Activated CD4-positive, alpha-beta T cell treated with anti-CD3 and anti-CD28 coated beads for 36 hours (primary cell): ENCODE measurements around the gene MTX1. TPM values are rescaled to one million over a fixed set of nuclear protein-coding genes. Genes with fewer than 3 reads are reported as not detected.

Experiments used
- ATAC-seq: fragments of 200-7000 bp; cut with Tn5 transposase; one replicate; pipeline ENCODE4 v1.10.0; 2021; ENCODE audit warnings: mild to moderate bottlenecking, moderate library complexity
- CTCF ChIA-PET: fragments of 350-600 bp; sonication (Branson Sonifier 250); formaldehyde crosslinking; loops from one replicate; lab custom pipeline; 2021; ENCODE audit warnings: antibody characterized with exemption; lab: Charles Lee
- POLR2A ChIA-PET: fragments of 350-600 bp; sonication (Branson Sonifier 250); formaldehyde crosslinking; loops from one replicate; lab custom pipeline; 2021; ENCODE audit warnings: antibody characterized with exemption, inconsistent platforms; lab: Charles Lee
- DNase-seq: peaks from one replicate; pipeline ENCODE4 v3.0.0-alpha.2; 2020
- H3K27ac Mint-ChIP-seq: one replicate; pipeline ENCODE4 v1.8.0; 2021; ENCODE audit warnings: mixed read lengths
- H3K27me3 Mint-ChIP-seq: one replicate; pipeline ENCODE4 v1.8.0; 2021; ENCODE audit warnings: mixed read lengths
- H3K36me3 Mint-ChIP-seq: one replicate; pipeline ENCODE4 v1.8.0; 2021; ENCODE audit warnings: low read depth, mixed read lengths
- H3K4me1 Mint-ChIP-seq: one replicate; pipeline ENCODE4 v1.8.0; 2021; ENCODE audit warnings: mixed read lengths
- H3K4me3 Mint-ChIP-seq: one replicate; pipeline ENCODE4 v1.8.0; 2021; ENCODE audit warnings: mild to moderate bottlenecking, moderate library complexity, mixed read lengths
- H3K9me3 Mint-ChIP-seq: one replicate; pipeline ENCODE4 v1.8.0; 2021; ENCODE audit warnings: low read depth, mixed read lengths
- intact Hi-C, 2 experiments: fragments of 100-400 bp; cut with DNase I in 1 of 2; cut with micrococcal nuclease in 1 of 2; formaldehyde crosslinking; loops; one replicate each; pipeline versions ENCODE4 v1.14.2 to v1.15.1; 2022 to 2024; cut with DNase I, micrococcal nuclease
- total RNA-seq, 2 experiments: library from RNA; stranded (reverse); gene quantifications; one replicate each; pipeline ENCODE4 v1.2.3, GENCODE V29; 2021

MTX1 gene
- total RNA-seq, 2 experiments from 2014 or later: 52.8 to 52.9 TPM

DNA sequence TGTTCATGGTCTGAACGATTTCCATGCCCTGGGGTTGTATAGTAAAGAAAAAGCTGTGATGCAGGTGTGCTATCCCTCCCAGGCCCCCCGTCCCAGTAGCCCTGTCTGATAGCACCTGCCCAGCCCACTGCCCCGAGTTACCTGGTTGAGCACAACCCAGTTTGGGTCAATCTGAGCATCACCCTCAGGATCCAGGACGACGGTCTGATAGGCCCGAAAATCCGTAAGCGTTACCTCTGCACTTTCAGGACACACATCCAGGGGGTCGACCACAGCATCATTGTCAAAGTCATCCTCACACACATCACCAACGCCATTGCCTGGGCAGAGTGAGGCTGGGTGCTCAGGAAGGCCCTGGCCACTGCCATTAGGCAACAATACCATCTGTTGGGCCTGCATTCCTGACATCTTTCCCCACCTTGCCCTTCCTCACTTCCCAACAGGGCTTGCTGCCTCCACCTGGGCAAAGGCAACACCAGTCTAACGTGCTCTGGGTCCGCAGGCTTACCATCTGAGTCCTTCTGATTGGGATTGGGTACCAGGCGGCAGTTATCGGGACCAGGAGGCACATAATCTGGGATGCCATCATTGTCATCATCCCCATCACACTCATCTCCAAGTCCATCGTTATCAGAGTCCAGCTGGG, 10.5 kb upstream of the MTX1 start:
- Mint-ChIP-seq H3K36me3 (peaks cover 9% of the 10 kb centered on the region), H3K27me3 (no peaks in the 10 kb centered on the region), H3K4me1 (peaks cover 20% of the 10 kb centered on the region), H3K27ac (no peak overlapping the region), H3K9me3 (no peaks in the 10 kb centered on the region), H3K4me3 (no peak overlapping the region)
- ChIA-PET POLR2A (no interaction called here), CTCF (interaction anchor here (0.6 to 1.1 kb wide), 3 partner anchors 9 to 715 kb away, joined by 3 to 6 read pairs (median 3); partner anchors contain the start of gene THBS3)
- DNase-seq (no peak), ATAC-seq (no peak)
- intact Hi-C loops: no loop called here

DNA sequence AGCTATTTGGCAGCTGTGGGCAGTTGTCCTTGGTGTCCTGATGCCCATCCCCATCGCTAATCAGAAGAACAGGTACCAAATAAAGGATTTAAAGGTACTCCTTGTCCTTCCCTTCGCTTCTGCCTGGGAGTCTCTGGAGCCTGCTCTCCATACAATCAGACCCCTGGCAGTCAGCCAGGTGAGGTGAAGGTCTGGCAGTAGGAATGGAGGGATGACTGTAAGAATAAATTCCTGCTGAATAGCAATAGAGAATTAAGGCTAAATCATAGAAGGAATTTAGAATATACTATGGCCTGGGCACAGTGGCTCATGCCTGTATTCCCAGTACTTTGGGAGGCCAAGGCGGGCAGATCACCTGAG, 10.0 kb upstream of the MTX1 start:
- POLR2A ChIA-PET: no interaction called here
- H3K4me3 Mint-ChIP-seq: no peak overlapping the region
- no peaks in the 10 kb centered on the region for H3K9me3 Mint-ChIP-seq
- intact Hi-C loops: no loop called here
- H3K27ac Mint-ChIP-seq: no peak overlapping the region
- H3K4me1 Mint-ChIP-seq: peaks cover 16% of the 10 kb centered on the region
- CTCF ChIA-PET: interaction anchor here (0.6 to 1.1 kb wide), 3 partner anchors 9 to 715 kb away, joined by 3 to 6 read pairs (median 3); partner anchors contain the start of gene THBS3
- no peaks in the 10 kb centered on the region for H3K27me3 Mint-ChIP-seq
- H3K36me3 Mint-ChIP-seq: peaks cover 9% of the 10 kb centered on the region
- no peak for ATAC-seq
- no peak for DNase-seq

DNA sequence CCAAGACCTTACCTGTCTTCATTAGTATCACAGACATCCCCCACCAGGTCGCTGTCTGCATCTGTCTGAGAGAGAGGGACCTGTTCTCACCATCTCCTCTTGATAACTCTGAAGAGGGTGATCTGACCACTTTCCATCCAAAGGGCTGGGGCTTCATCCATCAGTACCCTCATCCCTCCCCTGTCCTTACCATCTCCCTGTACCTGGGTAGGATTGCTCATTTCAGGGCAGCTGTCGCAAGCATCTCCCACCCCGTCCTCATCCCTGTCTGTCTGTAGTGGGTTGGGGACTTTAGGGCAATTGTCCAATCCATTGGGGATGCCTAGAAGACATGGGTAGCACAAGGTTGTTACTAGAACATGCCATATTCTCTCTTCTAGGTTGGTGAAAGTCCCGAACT, 8.7 kb upstream of the MTX1 start:
- no peak overlapping the region for H3K27ac Mint-ChIP-seq
- ChIA-PET POLR2A (no interaction called here), CTCF (no interaction called here)
- H3K9me3 Mint-ChIP-seq: no peaks in the 10 kb centered on the region
- H3K4me1 Mint-ChIP-seq: peaks cover 8% of the 10 kb centered on the region
- H3K36me3 Mint-ChIP-seq: peaks cover 5% of the 10 kb centered on the region
- ATAC-seq: no peak
- H3K4me3 Mint-ChIP-seq: no peak overlapping the region
- H3K27me3 Mint-ChIP-seq: no peaks in the 10 kb centered on the region
- intact Hi-C loops: no loop called here
- no peak for DNase-seq

DNA sequence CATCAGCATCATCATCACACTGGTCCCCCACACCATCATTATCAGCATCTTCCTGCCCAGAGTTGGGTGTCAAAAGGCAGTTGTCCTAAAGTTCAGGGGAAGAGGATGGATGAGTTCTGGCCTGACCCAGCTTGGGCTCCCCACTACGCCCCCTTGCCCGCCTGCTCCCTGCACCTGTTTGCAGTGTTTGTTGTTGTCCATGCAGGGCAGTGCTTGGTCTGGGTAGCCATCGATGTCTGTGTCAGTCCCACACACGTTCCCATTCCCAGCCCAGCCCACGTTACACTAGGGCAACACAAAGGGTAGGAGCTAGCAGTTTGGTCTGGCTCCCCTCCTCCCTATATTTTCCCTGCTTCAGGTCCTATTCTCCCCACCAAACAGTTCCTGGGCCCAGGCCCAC, 7.6 kb upstream of the MTX1 start:
- DNase-seq (no peak), ATAC-seq (no peak)
- Mint-ChIP-seq H3K27ac (no peak overlapping the region), H3K9me3 (no peaks in the 10 kb centered on the region), H3K4me1 (no peaks in the 10 kb centered on the region), H3K36me3 (peaks cover 5% of the 10 kb centered on the region), H3K4me3 (no peak overlapping the region), H3K27me3 (no peaks in the 10 kb centered on the region)
- intact Hi-C loops: no loop called here
- ChIA-PET CTCF (interaction anchor here (2.2 kb wide), 1 partner anchor 28 kb away, joined by 5 read pairs; the partner anchor contains the start of gene KRTCAP2), POLR2A (no interaction called here)

DNA sequence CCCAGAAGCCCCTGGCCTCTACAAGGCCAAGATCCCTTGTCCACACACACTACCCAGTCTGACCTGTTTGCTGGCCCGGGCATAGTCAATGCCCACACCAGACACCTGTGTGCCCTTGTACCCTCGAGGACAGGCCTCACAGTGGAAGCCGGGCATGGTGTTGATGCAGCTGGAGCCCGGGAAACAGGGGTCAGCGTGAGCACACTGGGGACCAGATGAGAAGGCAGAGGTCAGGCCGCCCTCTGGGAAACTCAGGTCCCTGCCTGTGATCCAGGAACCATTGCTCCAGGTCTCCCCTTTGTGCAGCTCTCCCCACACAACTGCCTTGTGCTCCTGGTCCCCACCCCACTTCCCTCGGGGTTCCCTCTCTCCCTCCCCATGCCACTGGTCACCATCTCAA, 6.3 kb upstream of the MTX1 start:
- ATAC-seq (no peak), DNase-seq (no peak)
- H3K4me1 Mint-ChIP-seq: peaks cover 6% of the 10 kb centered on the region
- no peak overlapping the region for H3K27ac Mint-ChIP-seq
- H3K36me3 Mint-ChIP-seq: peaks cover 2% of the 10 kb centered on the region
- ChIA-PET CTCF (interaction anchor here (2.2 kb wide), 1 partner anchor 29 kb away, joined by 5 read pairs; the partner anchor contains the start of gene KRTCAP2), POLR2A (no interaction called here)
- H3K4me3 Mint-ChIP-seq: no peak overlapping the region
- intact Hi-C loops: no loop called here
- H3K27me3 Mint-ChIP-seq: no peaks in the 10 kb centered on the region
- H3K9me3 Mint-ChIP-seq: no peaks in the 10 kb centered on the region

DNA sequence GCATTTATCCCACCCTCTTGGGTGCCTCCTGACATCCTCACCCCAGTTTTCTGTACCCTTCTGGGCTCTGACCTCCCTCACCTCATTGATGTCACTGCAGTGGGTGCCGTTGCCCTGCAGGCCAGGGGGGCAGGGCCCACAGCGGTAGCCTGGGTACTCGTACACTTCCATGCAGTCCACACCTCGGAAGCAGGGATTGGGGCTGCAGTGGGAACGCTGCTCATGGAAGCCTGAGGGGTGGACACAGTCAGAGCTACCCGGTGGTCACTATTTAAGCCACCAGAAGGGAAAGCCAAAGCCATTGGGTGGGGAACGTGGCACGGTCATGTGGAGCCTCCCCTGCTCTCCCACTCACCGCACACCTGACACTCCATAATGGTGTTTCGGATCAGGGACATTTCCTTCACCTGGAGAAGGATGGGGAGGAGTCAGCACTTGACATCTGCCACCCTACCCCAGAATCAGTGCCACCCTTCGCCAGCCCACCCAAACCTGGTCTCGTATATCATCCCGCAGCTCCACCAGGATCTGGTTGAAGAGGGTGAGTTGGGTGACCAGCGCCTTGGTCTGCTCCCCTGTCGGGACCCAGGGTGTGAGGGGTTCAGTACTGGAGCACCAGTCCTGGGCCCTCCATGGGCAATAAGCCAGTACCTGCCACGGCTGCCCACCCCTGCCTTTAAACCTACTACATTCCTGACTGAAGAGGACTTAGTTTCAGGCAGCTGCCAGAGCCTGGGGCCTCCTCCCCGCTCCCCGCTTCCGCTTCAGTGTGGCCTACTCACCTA, 5.6 kb upstream of the MTX1 start:
- POLR2A ChIA-PET: no interaction called here
- Mint-ChIP-seq H3K4me3 (no peak overlapping the region), H3K27ac (no peak overlapping the region), H3K36me3 (peaks cover 2% of the 10 kb centered on the region), H3K9me3 (no peaks in the 10 kb centered on the region), H3K4me1 (peaks cover 12% of the 10 kb centered on the region), H3K27me3 (no peaks in the 10 kb centered on the region)
- CTCF ChIA-PET: interaction anchor here (0.6 to 0.7 kb wide), 2 partner anchors 191 to 282 kb away, joined by 3 read pairs; no protein-coding TSS in a partner anchor
- DNase-seq (no peak), ATAC-seq (no peak)
- intact Hi-C loops: no loop called here

DNA sequence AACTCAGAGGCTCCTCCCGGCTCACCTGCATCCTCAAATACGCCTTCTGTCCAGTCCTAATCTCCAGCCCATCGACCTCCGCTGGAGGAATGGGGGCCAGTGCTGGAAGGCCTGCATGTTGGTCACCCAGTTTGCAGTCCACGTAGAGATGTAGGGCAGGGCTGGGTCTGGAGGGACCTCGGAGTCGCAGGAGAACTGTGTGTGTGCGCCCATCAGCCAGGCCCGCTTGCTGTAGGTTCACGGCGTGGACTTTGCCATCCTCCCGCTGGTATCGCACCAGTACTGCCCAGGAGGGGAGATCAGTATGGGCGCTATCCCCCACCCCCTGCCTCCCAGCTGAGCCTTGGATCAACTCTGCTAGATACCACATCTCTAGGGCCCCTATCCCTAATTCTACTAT, 3.5 kb upstream of the MTX1 start:
- ATAC-seq (no peak), DNase-seq (no peak)
- ChIA-PET CTCF (interaction anchor here (1.2 kb wide), 1 partner anchor 11 kb away, joined by 5 read pairs; no protein-coding TSS in a partner anchor), POLR2A (no interaction called here)
- peaks cover 2% of the 10 kb centered on the region for H3K36me3 Mint-ChIP-seq
- H3K27ac Mint-ChIP-seq: no peak overlapping the region
- H3K4me1 Mint-ChIP-seq: peaks cover 22% of the 10 kb centered on the region
- intact Hi-C loops: loop anchor here in 1 of 2 experiments (5.0 kb wide), 1 partner anchor 117 kb away; the partner anchor contains the start of gene RUSC1
- no peaks in the 10 kb centered on the region for H3K9me3 Mint-ChIP-seq
- no peaks in the 10 kb centered on the region for H3K27me3 Mint-ChIP-seq
- H3K4me3 Mint-ChIP-seq: no peak overlapping the region

DNA sequence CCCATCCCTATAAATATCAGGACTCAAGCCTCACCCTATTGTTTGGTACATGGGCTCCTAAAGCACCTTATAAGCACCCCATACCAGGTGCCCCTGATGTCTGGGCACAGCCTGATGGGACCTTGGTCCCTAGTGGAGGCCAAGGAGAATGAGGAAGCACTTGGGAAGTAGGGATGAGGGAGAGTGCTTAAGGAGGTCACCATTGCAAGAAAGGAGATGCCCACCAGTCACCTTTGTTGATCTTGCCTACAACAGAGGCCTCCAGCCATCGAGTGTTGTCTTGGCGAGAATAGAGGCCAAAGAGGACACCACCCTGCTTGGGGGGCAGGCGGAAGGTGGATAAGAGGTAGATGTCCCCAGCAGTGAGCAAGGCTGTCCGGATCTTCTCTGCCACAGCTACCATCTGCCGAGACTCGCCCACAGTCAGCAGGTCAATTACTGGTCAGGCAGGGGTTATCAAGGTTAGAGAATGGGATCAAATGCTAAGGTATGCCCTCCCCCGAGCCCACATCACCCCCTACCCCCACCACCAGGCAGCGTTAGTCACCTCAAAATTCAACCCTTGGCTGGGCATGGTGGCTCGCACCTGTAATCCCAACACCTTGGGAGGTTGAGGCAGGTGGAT, 2.4 kb upstream of the MTX1 start:
- ChIA-PET POLR2A (no interaction called here), CTCF (interaction anchor here (1.3 kb wide), 1 partner anchor 21 kb away, joined by 12 read pairs; no protein-coding TSS in a partner anchor)
- H3K4me1 Mint-ChIP-seq: peaks cover 29% of the 10 kb centered on the region
- no peaks in the 10 kb centered on the region for H3K9me3 Mint-ChIP-seq
- peaks cover 3% of the 10 kb centered on the region for H3K36me3 Mint-ChIP-seq
- DNase-seq (no peak), ATAC-seq (no peak)
- no peak overlapping the region for H3K4me3 Mint-ChIP-seq
- H3K27ac Mint-ChIP-seq: no peak overlapping the region
- intact Hi-C loops: loop anchor here in 1 of 2 experiments (2.0 to 5.0 kb wide), 2 partner anchors 116 to 387 kb away; partner anchors contain the start of gene RUSC1
- no peaks in the 10 kb centered on the region for H3K27me3 Mint-ChIP-seq

DNA sequence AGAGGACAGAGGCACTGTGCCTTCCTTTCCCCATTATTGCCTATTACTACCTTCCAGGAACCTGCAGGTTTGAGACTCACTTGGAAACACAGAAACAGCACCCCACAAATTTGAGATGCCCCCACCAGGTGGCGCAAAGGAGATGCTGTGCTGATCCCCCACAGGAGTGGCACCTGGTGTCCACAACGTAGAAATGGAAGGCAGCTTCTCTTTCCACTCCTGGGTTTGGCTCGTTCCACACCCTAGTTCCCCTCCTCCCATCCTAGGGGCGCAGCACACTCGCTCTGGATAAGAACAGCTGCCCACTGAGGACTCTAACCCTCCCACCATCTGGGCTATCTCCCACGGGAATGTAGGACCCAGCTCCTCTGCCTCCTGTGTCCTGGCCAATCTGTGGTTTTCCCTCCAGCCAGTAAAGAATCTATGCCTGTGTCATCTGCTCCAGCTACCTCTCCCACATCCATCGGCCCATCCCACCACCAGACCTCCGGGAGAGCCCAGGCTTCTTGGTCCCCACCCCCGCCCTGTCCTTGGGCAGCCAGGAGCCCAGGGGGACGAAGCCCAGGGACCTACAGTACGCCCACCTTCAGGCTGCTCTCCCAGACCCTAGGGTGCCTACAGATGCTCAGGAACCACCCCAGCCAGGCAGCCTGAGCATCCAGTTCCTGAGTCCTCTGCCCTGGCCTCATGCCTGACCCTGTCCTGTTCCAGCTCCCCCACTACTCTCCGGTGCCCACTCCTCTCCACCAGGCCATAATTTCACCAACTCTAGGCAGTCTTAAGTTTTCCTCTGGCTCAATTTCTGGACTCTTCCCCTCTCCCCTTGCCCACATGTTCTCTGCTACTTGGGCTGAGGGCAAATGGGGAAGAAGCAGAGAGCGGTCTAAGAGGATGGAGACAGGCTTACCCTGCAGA, 1.3 kb upstream of the MTX1 start:
- peaks cover 29% of the 10 kb centered on the region for H3K4me1 Mint-ChIP-seq
- peak overlapping the region; percentile 86 for H3K27ac Mint-ChIP-seq
- POLR2A ChIA-PET: interaction anchor here (1.0 kb wide), 1 partner anchor 14 kb away, joined by 3 read pairs; no protein-coding TSS in a partner anchor
- peaks cover 3% of the 10 kb centered on the region for H3K36me3 Mint-ChIP-seq
- DNase-seq: peak; percentile 95
- H3K27me3 Mint-ChIP-seq: no peaks in the 10 kb centered on the region
- no peaks in the 10 kb centered on the region for H3K9me3 Mint-ChIP-seq
- CTCF ChIA-PET: interaction anchor here (0.5 to 3.8 kb wide), 21 partner anchors 9 to 859 kb away, joined by 3 to 20 read pairs (median 4); partner anchors contain the start of genes FDPS, RUSC1 and SLC50A1
- intact Hi-C loops: loop anchor here (1.0 to 5.0 kb wide), 5 partner anchors 19 to 386 kb away; partner anchors contain the start of gene RUSC1 (in 1 of the 2)
- peak; percentile 60 for ATAC-seq
- peak overlapping the region; percentile 62 for H3K4me3 Mint-ChIP-seq

DNA sequence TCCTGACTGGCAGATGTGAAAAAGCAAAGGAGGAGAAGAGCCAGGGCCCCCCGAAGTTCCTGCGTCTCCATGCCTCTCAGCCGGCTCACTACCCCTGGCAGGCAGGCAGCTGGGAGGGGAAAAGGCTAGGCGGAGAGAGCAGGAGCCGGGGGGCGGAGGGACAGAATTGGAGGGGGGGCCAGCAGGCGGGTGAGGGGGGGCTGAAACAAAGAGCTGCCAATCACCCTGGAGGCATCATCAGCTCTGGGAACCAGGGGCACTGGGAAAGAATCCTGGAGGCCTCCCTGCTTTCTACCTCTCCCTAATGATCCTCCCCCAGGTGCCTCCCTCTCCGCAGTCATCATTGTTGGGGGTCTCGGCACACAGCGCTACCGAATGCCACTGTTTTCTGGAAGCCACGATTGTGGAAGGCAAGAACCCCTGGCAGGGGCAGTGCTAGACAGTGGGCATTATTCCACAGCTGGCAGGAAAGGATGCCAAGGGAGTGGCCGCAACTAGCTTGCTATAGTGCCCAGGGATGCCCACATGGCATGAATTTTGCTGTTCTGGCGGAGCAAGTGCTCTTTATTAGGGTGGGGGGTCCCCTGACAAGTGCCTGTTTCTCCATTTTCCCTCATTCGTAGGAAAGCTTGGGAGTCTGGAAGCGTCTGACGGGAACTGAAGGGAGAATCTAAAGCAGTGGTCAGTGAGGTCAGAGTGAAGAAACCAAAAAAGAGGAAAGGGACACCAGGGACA, 522 bp upstream of the MTX1 start, which contains the start of gene THBS3:
Gene THBS3, minus strand, starts transcription at position 92 of the 735 bp plus-strand sequence. Its CDS starts 21 bp downstream, at position 71.
- ChIA-PET POLR2A (interaction anchor here (1.0 kb wide), 1 partner anchor 15 kb away, joined by 3 read pairs; no protein-coding TSS in a partner anchor), CTCF (interaction anchor here (0.7 to 3.8 kb wide), 15 partner anchors 10 to 858 kb away, joined by 3 to 20 read pairs (median 4); partner anchors contain the start of genes FDPS and SLC50A1)
- DNase-seq: peak; percentile 21
- peaks cover 29% of the 10 kb centered on the region for H3K4me1 Mint-ChIP-seq
- no peak for ATAC-seq
- H3K36me3 Mint-ChIP-seq: peaks cover 3% of the 10 kb centered on the region
- peak within 1 kb of the TSS; percentile 86 for H3K27ac Mint-ChIP-seq
- no peaks in the 10 kb centered on the region for H3K27me3 Mint-ChIP-seq
- peak within 1 kb of the TSS; percentile 89 for H3K4me3 Mint-ChIP-seq
- intact Hi-C loops: loop anchor here (1.0 to 5.0 kb wide), 9 partner anchors 13 to 385 kb away; partner anchors contain the start of genes FDPS (in 1 of the 2) and RUSC1 (in 1 of the 2)
- no peaks in the 10 kb centered on the region for H3K9me3 Mint-ChIP-seq
